Suprapubic skin (tissue), 3 donors: ENCODE data around the gene COL11A1.

Experiments used
- CTCF ChIP-seq, 2 donors: fragments of 200-600 bp in 1 of 2; fragments of 450-650 bp in 1 of 2; sonication (generic) in 1 of 2; IDR thresholded peaks; one replicate each; pipeline ENCODE4 v1.5.1; 2016 to 2019; ENCODE audit warnings: antibody characterized with exemption in 2 of 2, mild to moderate bottlenecking in 1 of 2, moderate library complexity in 1 of 2
- POLR2A ChIP-seq, 2 donors: fragments of 450-650 bp; IDR thresholded peaks; one replicate each; pipeline ENCODE4 v1.6.1; 2017; ENCODE audit warnings: antibody characterized with exemption in 2 of 2, mild to moderate bottlenecking in 2 of 2, moderate library complexity in 2 of 2

- TF ChIP-seq CTCF (IDR thresholded peaks at IDR 0.05) (peak; percentile 25 to 39), POLR2A (IDR thresholded peaks at IDR 0.05) (no peak)
Observed at GRCh38 chr1:103106426-103107341, 1.6 kb downstream of the COL11A1 start.
